ENCODE data around the gene ASB14.
"Not testable (repeated sequence)": the region's sequence is repeated elsewhere in the genome, so short reads cannot be mapped to it uniquely, and the experiment has no call there.

The ASB14 gene

GRCh38 chr3:57292159-57292896, at the start of gene ASB14:
TSS of gene ASB14 (minus strand) at chr3:57292685. CDS start at chr3:57292033, 652 bp downstream.
- no peak for DNase-seq

DNA sequence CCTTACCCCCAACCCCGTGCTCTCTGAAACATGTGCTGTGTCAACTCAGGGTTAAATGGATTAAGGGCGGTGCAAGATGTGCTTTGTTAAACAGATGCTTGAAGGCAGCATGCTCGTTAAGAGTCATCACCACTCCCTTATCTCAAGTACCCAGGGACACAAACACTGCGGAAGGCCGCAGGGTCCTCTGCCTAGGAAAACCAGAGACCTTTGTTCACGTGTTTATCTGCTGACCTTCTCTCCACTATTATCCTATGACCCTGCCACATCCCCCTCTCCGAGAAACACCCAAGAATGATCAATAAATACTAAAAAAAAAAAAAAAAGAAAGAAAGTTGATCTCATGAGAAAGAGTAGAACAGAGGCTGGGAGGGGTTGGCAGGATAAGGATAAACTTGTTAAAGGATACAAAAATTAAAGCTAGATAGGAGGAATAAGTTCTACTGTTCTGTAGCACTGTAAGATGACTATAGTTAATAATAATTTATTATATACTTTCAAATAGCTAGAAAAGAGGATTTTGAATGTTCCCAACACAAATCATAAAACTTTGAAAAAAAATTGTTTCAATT, 46.7 kb upstream of the ASB14 start:
- DNase-seq, result not testable (repeated sequence)

DNA sequence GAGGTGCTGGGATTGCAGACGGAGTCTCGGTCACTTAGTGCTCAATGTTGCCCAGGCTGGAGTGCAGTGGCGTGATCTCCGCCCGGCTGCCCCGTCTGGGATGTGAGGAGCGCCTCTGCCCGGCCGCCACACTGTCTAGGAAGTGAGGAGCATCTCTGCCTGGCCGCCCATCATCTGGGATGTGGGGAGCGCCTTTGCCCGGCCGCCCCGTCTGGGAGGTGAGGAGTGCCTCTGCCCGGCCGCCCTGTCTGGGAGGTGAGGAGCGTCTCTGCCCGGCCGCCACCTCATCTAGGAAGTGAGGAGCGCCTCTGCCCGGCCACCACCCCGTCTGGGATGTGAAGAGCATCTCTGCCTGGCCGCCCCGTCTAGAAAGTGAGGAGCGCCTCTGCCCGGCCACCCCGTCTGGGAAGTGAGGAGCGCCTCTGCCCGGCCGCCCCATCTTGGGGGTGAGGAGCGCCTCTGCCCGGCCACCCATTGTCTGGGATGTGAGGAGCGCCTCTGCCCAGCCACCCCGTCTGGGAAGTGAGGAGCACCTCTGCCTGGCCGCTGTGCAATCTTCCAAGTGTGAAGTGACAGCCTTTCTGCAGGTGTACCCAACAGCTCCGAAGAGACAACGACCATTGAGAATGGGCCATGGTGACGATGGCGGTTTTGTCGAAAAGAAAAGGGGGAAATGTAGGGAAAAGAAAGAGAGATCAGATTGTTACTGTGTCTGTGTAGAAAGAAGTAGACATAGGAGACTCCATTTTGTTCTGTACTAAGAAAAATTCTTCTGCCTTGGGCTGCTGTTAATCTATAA, 46.0 kb upstream of the ASB14 start:
- not testable (repeated sequence) for DNase-seq

GRCh38 chr3:57335283-57335938, 42.9 kb upstream of the ASB14 start:
- no peak for DNase-seq

DNA sequence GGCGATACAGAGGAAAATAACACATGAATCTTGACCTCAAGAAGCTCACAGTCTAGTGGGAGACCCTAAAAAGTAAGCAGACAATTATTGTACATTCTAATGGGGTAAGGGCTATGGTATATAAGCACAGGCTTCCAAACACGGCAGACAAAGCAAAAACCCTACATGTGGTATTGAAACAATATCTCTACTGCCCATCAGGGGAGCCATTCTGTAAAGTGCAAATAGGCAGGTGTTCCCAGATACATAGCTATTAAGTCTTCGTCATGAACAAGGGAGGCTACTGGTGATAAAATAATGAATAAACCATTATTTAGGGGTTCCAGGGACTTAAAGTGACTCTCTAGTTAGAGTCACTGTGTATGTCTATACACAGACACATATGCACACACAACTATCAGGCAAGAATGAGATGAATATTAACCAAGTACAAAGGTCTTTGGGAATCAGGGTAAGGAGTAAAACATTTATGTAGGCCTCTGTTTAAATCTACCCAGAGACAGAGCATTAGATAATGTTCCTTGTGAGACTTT, 38.7 kb upstream of the ASB14 start:
- peak; percentile 28 for DNase-seq

DNA sequence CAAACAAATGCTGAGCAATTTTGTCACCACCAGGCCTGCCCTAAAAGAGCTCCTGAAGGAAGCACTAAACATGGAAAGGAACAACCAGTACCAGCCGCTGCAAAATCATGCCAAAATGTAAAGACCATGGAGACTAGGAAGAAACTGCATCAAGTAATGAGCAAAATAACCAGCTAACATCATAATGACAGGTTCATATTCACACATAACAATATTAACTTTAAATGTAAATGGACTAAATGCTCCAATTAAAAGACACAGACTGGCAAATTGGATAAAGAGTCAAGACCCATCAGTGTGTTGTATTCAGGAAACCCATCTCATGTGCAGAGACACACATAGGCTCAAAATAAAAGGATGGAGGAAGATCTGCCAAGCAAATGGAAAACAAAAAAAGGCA, 34.0 kb upstream of the ASB14 start:
- not testable (repeated sequence) for DNase-seq

GRCh38 chr3:57314204-57314603, 21.7 kb upstream of the ASB14 start:
- DNase-seq, result no peak

DNA sequence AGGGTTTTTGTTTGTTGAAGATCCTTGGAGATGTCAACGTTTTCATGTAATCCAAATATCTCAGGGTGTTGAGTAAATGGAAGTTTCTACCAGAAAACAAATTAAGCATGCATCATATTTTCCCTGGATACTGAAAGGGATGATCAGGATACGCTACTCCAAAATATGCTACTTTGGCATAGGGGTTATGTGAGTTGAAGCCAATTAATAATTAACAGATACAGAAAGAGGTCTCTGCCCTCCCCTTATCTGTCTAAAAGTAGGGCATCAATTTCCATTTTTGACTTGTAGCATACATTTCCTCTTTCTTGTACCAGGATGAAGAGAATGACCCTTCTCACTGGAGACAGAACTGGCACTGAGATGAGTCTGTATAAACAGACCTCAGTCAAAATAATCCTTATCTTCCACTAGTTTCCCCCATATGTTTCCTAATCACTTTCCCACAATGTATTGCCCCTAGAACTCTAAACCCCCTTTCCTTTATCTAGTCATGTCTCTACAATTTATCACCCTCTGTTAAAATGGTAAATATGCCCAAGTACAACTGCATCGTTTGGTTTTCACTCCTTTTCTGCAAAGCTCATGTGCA, 17.4 kb upstream of the ASB14 start:
- no peak for DNase-seq

- DNase-seq, result not testable (repeated sequence)
Measured at GRCh38 chr3:57303520-57303919, 11.0 kb upstream of the ASB14 start.

GRCh38 chr3:57298041-57298440, 5.6 kb upstream of the ASB14 start:
- DNase-seq, result no peak

- DNase-seq, result no peak
Measured at GRCh38 chr3:57292897-57293526, 527 bp upstream of the ASB14 start.

- DNase-seq, result no peak
Measured at GRCh38 chr3:57288403-57288802, 4.1 kb downstream of the ASB14 start.

GRCh38 chr3:57287205-57287604, 5.3 kb downstream of the ASB14 start:
- no peak for DNase-seq

DNA sequence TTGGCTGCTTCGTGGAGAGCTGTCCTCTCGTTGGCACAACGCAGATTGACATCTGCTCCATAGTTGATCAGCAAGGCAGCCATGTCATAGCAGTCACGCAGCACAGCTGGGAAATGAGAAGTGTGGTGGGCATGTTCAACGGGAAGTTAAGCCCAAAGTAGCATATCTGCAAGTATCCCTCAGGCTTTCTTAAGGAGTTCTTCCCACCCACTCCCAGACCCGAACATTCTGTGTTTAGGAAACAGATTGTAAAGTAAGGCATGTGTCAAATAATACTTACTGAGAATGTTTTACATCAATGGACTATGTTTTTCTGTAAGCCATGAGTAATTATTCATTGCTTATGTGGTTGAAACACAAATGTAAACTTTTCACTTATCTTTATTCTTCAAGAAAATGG, 9.2 kb downstream of the ASB14 start:
- DNase-seq, result no peak

DNA sequence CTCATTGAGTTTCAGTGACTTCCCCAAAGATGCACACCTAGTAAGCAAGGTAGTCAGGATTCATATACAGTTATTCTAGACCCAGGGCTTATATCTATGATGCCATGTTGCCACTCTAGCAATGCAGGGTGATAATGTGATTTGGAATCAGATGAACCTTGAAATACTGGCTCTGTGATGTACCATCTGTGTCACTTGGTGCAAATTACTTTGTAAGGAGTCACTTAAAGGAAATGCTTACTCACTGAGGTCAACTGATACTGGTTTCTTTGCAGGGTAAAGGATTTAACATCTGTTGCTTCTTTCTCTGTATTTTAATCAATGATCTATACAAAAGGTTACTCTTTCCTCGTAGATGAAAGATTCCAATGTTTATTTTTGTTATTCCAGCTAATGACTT, 10.8 kb downstream of the ASB14 start:
- DNase-seq, result no peak

- DNase-seq, result no peak
Measured at GRCh38 chr3:57279685-57280084, 12.8 kb downstream of the ASB14 start.

DNA sequence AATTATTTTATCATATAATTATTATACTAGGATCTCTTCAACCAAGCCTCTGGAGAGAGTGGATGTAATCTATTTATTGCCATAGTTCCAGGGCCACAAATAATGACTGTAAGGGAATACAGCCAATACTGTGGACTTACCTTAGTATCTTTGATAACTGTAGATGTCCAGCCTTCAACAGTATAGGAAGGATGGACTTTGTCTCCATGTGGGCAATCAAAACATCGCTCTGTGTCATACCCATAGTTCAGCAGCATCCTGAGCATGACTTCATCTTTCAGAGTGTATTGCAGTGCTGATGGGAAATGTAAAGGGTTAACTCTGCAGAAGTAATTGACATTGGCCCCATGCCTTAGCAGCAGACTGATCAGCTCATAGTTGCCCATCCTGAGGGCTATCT, 14.2 kb downstream of the ASB14 start:
- no peak for DNase-seq

DNA sequence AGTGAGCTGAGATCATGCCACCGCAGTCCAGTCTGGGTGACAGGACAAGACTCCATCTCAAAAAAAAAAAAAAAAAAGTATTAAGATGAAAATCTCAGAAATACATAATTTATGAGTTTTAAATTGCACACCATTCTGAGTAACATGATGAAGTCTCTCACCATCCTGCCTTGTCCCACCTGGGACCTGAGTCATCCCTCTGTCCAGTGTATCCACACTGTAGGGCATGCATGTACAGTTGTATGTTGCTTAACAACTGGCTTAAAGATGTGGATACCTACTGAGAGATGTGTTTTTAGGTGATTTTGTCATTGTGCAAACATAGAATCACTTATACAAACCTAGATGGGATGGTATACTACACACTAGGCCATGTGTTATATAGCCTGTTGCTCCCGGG, 17.1 kb downstream of the ASB14 start:
- DNase-seq, result no peak

DNA sequence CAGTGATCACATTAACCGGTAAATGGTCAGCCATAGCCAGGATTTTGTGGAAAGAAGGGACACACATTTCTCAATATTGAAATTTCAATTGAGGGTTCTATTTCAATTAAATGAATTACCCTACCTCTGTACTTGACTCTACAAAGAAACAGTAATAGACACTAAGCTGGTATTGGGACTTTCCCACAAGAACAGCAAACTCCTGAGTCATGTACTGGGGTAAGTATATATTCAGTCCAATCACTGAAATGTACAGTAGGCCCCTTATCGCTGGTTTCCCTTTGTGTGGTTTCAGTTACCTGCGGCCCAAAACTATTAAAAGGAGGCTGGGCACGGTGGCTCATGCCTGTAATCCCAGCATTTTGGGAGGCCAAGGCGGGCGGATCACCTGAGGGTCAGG, 17.6 kb downstream of the ASB14 start:
- DNase-seq, result no peak

- DNase-seq, result no peak
Measured at GRCh38 chr3:57268416-57268815, 24.1 kb downstream of the ASB14 start.

DNA sequence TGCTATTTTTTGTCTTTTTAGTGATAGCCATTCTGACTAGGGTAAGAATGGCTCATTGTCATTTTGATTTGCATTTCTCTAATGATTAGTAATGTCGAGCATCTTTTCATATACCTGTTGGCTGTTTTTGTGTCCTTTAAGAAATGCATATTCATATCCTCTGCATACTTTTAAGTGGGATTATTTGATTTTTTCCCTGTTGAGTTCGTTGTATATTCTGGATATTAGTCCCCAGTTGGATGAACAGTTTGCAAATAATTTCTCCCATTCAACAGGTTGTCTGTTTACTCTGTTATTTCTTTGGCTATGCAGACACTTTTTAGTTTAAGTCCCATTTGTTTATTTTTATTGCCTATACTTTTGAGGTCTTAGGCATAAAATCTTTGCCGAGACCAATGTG, 30.6 kb downstream of the ASB14 start:
- no peak for DNase-seq

GRCh38 chr3:57261119-57261518, 31.4 kb downstream of the ASB14 start:
- DNase-seq, result no peak
